CD4-positive, alpha-beta T cell (primary cell): ENCODE measurements around the gene PLN. TPM values are rescaled to one million over a fixed set of nuclear protein-coding genes. Genes with fewer than 3 reads are reported as not detected.
A peak's percentile ranks its signal among the peaks of the same experiment; 100 is the strongest.

Experiments
- ATAC-seq: fragments of 200-7000 bp; cut with Tn5 transposase; one replicate; pipeline ENCODE4 v1.10.0; 2022; ENCODE audit warnings: mild to moderate bottlenecking; ENCODE audit not compliant: poor library complexity
- CTCF ChIA-PET: fragments of 350-600 bp; sonication (Branson Sonifier 250); formaldehyde crosslinking; loops from one replicate; lab custom pipeline; 2021; ENCODE audit warnings: antibody characterized with exemption, inconsistent platforms; lab: Charles Lee
- POLR2A ChIA-PET: fragments of 350-600 bp; sonication (Branson Sonifier 250); formaldehyde crosslinking; loops from one replicate; lab custom pipeline; 2021; ENCODE audit warnings: antibody characterized with exemption, inconsistent platforms; lab: Charles Lee
- DNase-seq, 14 experiments: peaks; one replicate each; pipeline ENCODE4 v3.0.0-alpha.2; 2013 to 2020; ENCODE audit warnings: mixed read lengths in 2 of 14
- H3K27ac ChIP-seq, 2 donors: one replicate each; pipeline versions ENCODE4 v1.5.1 to v1.7.0; 2013; ENCODE audit warnings: low read length in 2 of 2, low read depth in 1 of 2, mild to moderate bottlenecking in 1 of 2
- H3K27me3 ChIP-seq, 2 experiments: 1 replicate in 1 of 2; 2 replicates in 1 of 2; pipeline versions ENCODE4 v1.6.1 to v1.7.0; 2013; ENCODE audit warnings: low read length in 2 of 2, control low read depth in 1 of 2, mild to moderate bottlenecking in 1 of 2, moderate library complexity in 1 of 2; ENCODE audit not compliant: insufficient read depth in 2 of 2, control insufficient read depth in 1 of 2
- H3K36me3 ChIP-seq: one replicate; pipeline ENCODE4 v1.6.1; 2013; ENCODE audit warnings: low read length, control low read depth; ENCODE audit not compliant: insufficient read depth
- H3K4me1 ChIP-seq: one replicate; pipeline ENCODE4 v1.6.1; 2013; ENCODE audit warnings: low read length, control low read depth; ENCODE audit not compliant: insufficient read depth
- H3K4me3 ChIP-seq: one replicate; pipeline ENCODE4 v1.5.1; 2013; ENCODE audit warnings: mild to moderate bottlenecking, low read length, moderate library complexity
- H3K9me3 ChIP-seq, 2 experiments: 1 replicate in 1 of 2; 2 replicates in 1 of 2; pipeline versions ENCODE4 v1.6.1 to v1.7.0; 2013; ENCODE audit warnings: low read length in 2 of 2, mild to moderate bottlenecking in 2 of 2, control low read depth in 1 of 2, moderate library complexity in 1 of 2; ENCODE audit not compliant: control insufficient read depth in 1 of 2, insufficient read depth in 1 of 2
- H3K27ac Mint-ChIP-seq: one replicate; pipeline ENCODE4 v1.8.0; 2020; ENCODE audit warnings: mixed read lengths
- H3K27me3 Mint-ChIP-seq: one replicate; pipeline ENCODE4 v1.8.0; 2021; ENCODE audit warnings: mixed read lengths
- H3K36me3 Mint-ChIP-seq: one replicate; pipeline ENCODE4 v1.8.0; 2021; ENCODE audit warnings: low read depth, mixed read lengths
- H3K4me1 Mint-ChIP-seq: one replicate; pipeline ENCODE4 v1.8.0; 2021; ENCODE audit warnings: low read depth, mixed read lengths
- H3K4me3 Mint-ChIP-seq: one replicate; pipeline ENCODE4 v1.8.0; 2020; ENCODE audit warnings: mild to moderate bottlenecking, mixed read lengths
- H3K9me3 Mint-ChIP-seq: one replicate; pipeline ENCODE4 v1.8.0; 2020; ENCODE audit warnings: mixed read lengths
- intact Hi-C, 2 experiments: fragments of 100-400 bp; cut with DNase I in 1 of 2; cut with micrococcal nuclease in 1 of 2; formaldehyde crosslinking; loops; one replicate each; pipeline versions ENCODE4 v1.15.1 to v1.9.0; 2023 to 2025; cut with DNase I, micrococcal nuclease
- total RNA-seq, 174 experiments: library from RNA in 2 of 174; stranded (reverse) in 2 of 174; gene quantifications; one replicate each; pipeline ENCODE4 v1.2.3 and lab custom pipeline; 2021 to 2026
- TF ChIP-seq, protein P1 (sequence below): fragments of 200-600 bp; IDR thresholded peaks from one replicate; pipeline ENCODE4 v1.8.0; 2022; ENCODE audit warnings: antibody characterized with exemption, mild to moderate bottlenecking

PLN gene
- total RNA-seq, 2 experiments from 2014 or later = not detected

DNA sequence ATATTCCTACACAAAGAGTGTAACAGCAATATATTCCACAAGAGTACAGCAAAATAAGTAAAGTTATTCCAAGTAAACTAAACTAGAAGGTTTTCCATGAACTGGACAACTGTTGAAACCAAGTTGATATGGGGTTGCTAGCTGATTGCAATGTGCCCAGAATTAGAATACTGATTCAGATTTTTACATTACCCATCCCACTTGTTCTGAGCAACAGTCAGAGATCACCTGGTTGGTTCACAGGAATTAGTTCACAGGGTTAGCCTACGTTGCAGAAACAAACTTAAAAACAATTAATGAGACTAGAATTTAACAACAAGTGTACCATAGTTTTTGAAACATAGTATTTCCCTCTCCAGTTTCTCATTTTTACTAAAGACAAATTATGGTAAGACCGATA lies 54.2 kb downstream of the PLN start:
- H3K27me3 ChIP-seq = no peaks in the 10 kb centered on the region
- peaks cover 6% of the 10 kb centered on the region for H3K4me1 ChIP-seq
- H3K4me3 ChIP-seq = no peak overlapping the region
- DNase-seq = no peak
- H3K36me3 ChIP-seq = peaks cover 9% of the 10 kb centered on the region
- Mint-ChIP-seq H3K9me3 (peaks cover 2% of the 10 kb centered on the region), H3K4me1 (peaks cover 51% of the 10 kb centered on the region), H3K4me3 (no peak overlapping the region), H3K27ac (no peak overlapping the region), H3K36me3 (peaks cover 82% of the 10 kb centered on the region), H3K27me3 (no peaks in the 10 kb centered on the region)
- ChIA-PET POLR2A (interaction anchor here (0.5 to 1.4 kb wide), 2 partner anchors 13 to 37 kb away, joined by 4 read pairs; no protein-coding TSS in a partner anchor), CTCF (interaction anchor here (1.1 kb wide), 1 partner anchor 37 kb away, joined by 3 read pairs; no protein-coding TSS in a partner anchor)
- intact Hi-C loops = no loop called here
- no peak overlapping the region for H3K27ac ChIP-seq
- no peak for ATAC-seq
- no peaks in the 10 kb centered on the region for H3K9me3 ChIP-seq
- TF ChIP-seq, protein P1, sequence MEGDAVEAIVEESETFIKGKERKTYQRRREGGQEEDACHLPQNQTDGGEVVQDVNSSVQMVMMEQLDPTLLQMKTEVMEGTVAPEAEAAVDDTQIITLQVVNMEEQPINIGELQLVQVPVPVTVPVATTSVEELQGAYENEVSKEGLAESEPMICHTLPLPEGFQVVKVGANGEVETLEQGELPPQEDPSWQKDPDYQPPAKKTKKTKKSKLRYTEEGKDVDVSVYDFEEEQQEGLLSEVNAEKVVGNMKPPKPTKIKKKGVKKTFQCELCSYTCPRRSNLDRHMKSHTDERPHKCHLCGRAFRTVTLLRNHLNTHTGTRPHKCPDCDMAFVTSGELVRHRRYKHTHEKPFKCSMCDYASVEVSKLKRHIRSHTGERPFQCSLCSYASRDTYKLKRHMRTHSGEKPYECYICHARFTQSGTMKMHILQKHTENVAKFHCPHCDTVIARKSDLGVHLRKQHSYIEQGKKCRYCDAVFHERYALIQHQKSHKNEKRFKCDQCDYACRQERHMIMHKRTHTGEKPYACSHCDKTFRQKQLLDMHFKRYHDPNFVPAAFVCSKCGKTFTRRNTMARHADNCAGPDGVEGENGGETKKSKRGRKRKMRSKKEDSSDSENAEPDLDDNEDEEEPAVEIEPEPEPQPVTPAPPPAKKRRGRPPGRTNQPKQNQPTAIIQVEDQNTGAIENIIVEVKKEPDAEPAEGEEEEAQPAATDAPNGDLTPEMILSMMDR = no peak

DNA sequence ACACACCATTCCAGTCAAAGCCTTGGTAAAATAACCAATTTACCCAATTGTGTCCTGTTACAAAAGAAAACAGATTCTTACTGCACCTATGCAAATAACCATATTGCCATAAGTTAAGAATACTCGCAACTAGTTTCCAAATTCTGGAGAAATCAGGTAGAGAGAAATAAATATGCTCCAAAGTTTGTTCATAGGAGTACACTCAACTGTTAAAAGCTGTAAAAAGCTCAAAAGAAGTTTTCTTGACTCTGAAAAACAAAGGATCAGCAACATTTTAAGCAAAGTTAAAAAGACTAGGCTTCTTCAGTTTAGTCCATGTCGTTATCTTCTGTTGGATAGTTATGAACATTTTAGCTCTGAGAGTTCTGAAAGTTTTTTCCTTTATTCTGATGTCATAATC lies 55.3 kb downstream of the PLN start:
- ATAC-seq = no peak
- H3K36me3 Mint-ChIP-seq = peaks cover 79% of the 10 kb centered on the region

DNA sequence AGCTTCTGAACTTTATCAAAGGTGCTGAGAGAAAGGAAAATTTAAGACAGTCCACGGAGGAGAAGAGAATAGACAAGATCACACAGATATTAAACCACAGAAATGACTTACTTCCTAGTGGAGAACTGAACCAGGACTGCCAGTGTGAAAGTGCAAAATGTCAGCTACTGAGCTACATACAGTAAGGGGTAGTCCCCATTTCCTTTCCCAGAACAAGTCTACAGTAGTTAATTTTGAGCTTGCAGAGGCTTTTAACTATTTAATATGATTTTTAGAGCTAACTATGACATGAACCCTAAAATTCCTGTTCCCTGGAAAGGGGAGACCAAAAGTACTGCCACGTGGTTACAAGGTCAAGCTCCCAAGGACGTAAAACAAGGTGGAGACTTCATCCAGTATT lies 58.2 kb downstream of the PLN start:
- Histone ChIP-seq H3K4me3 (no peak overlapping the region), H3K36me3 (peaks cover 9% of the 10 kb centered on the region), H3K27me3 (no peaks in the 10 kb centered on the region), H3K4me1 (peaks cover 6% of the 10 kb centered on the region), H3K27ac (no peak overlapping the region), H3K9me3 (no peaks in the 10 kb centered on the region)
- Mint-ChIP-seq H3K9me3 (peaks cover 2% of the 10 kb centered on the region), H3K4me3 (no peak overlapping the region), H3K4me1 (peaks cover 67% of the 10 kb centered on the region), H3K36me3 (peaks cover 80% of the 10 kb centered on the region), H3K27ac (peak overlapping the region; percentile 17), H3K27me3 (no peaks in the 10 kb centered on the region)
- TF ChIP-seq, protein P1 = no peak
- DNase-seq (no peak), ATAC-seq (no peak)
- ChIA-PET POLR2A (interaction anchor here (0.7 kb wide), 1 partner anchor 34 kb away, joined by 3 read pairs; no protein-coding TSS in a partner anchor), CTCF (interaction anchor here (1.4 kb wide), 1 partner anchor 10 kb away, joined by 4 read pairs; no protein-coding TSS in a partner anchor)
- intact Hi-C loops = no loop called here

More for the DNA sequence above, 55.3 kb downstream of the PLN start:
- H3K4me3 Mint-ChIP-seq = no peak overlapping the region
- TF ChIP-seq, protein P1 = no peak
- POLR2A ChIA-PET = interaction anchor here (1.4 kb wide), 1 partner anchor 38 kb away, joined by 4 read pairs; no protein-coding TSS in a partner anchor
- H3K4me1 ChIP-seq = peaks cover 6% of the 10 kb centered on the region
- no peak for DNase-seq
- CTCF ChIA-PET = no interaction called here
- H3K27ac Mint-ChIP-seq = no peak overlapping the region
- H3K27ac ChIP-seq = no peak overlapping the region
- H3K4me1 Mint-ChIP-seq = peaks cover 47% of the 10 kb centered on the region
- H3K36me3 ChIP-seq = peaks cover 9% of the 10 kb centered on the region
- H3K9me3 ChIP-seq = no peaks in the 10 kb centered on the region
- intact Hi-C loops = no loop called here
- H3K27me3 ChIP-seq = no peaks in the 10 kb centered on the region
- no peak overlapping the region for H3K4me3 ChIP-seq
- peaks cover 2% of the 10 kb centered on the region for H3K9me3 Mint-ChIP-seq
- H3K27me3 Mint-ChIP-seq = no peaks in the 10 kb centered on the region
